Calu3 (cell line): ENCODE data around the gene SETD7. TPM values are rescaled to one million over a fixed set of nuclear protein-coding genes. Genes with fewer than 3 reads are reported as not detected.

Experiments
- BruUV-seq: library from RNA; stranded (reverse); fragments of 400-500 nt; replicated peaks from 2 replicates; lab custom pipeline; 2021; lab: Mats Ljungman, UMichigan
- CTCF ChIA-PET: fragments of 300-600 bp; sonication (Branson Sonifier 250); formaldehyde crosslinking; loops from one replicate; lab custom pipeline; 2022; ENCODE audit warnings: antibody characterized with exemption; lab: Charles Lee
- DNase-seq: peaks from one replicate; pipeline ENCODE4 v3.0.0; 2022
- H3K27ac Mint-ChIP-seq: one replicate; pipeline ENCODE4 v1.8.0; 2022; ENCODE audit warnings: mixed read lengths; ENCODE audit not compliant: unreplicated experiment
- H3K27me3 Mint-ChIP-seq: one replicate; pipeline ENCODE4 v1.8.0; 2022; ENCODE audit warnings: mixed read lengths; ENCODE audit not compliant: unreplicated experiment
- H3K36me3 Mint-ChIP-seq: one replicate; pipeline ENCODE4 v1.8.0; 2022; ENCODE audit warnings: mild to moderate bottlenecking, moderate library complexity, mixed read lengths; ENCODE audit not compliant: insufficient read depth, unreplicated experiment
- H3K4me1 Mint-ChIP-seq: one replicate; pipeline ENCODE4 v1.8.0; 2022; ENCODE audit warnings: mild to moderate bottlenecking, low read depth, mixed read lengths; ENCODE audit not compliant: unreplicated experiment
- H3K4me3 Mint-ChIP-seq: one replicate; pipeline ENCODE4 v1.8.0; 2022; ENCODE audit warnings: mild to moderate bottlenecking, low read depth, moderate library complexity, mixed read lengths; ENCODE audit not compliant: unreplicated experiment
- H3K9me3 Mint-ChIP-seq: one replicate; pipeline ENCODE4 v1.8.0; 2022; ENCODE audit warnings: low read depth, mixed read lengths; ENCODE audit not compliant: unreplicated experiment
- intact Hi-C: fragments of 100-400 bp; cut with micrococcal nuclease; formaldehyde crosslinking; loops from one replicate; pipeline ENCODE4 v1.10.0; 2022; ENCODE audit not compliant: unreplicated experiment
- total RNA-seq: library from RNA; stranded (reverse); gene quantifications from 2 replicates; pipeline ENCODE4 v1.2.3, GENCODE V29; 2022
- TF ChIP-seq, protein P1 (sequence below): fragments of 200-600 bp; IDR thresholded peaks from one replicate; pipeline ENCODE4 v1.8.0; 2022; ENCODE audit warnings: antibody characterized with exemption; ENCODE audit not compliant: unreplicated experiment

The SETD7 gene
- total RNA-seq, 1 experiment from 2014 or later = 16.4 TPM

DNA sequence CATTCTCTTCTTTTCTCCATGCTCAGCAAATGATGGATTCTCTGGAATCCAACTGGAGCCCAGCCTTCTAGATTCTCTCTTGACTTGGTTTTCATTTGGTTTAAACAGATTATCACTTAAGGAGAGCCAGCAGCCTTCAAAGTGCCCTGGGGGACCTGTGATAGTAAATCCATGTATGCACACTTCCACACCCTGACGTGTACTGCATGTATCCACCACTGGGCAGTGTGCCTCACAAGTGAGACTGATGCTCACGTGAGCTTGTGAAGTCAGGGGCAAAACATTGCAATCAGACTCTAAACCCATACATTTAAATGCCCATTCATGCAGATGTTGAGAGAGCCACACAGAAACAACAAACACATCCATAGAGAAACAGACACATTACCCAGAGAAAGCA, 28.0 kb upstream of the SETD7 start:
- no peak overlapping the region for H3K27ac Mint-ChIP-seq
- no TSS peak for BruUV-seq
- H3K4me1 Mint-ChIP-seq = no peaks in the 10 kb centered on the region
- TF ChIP-seq, protein P1, sequence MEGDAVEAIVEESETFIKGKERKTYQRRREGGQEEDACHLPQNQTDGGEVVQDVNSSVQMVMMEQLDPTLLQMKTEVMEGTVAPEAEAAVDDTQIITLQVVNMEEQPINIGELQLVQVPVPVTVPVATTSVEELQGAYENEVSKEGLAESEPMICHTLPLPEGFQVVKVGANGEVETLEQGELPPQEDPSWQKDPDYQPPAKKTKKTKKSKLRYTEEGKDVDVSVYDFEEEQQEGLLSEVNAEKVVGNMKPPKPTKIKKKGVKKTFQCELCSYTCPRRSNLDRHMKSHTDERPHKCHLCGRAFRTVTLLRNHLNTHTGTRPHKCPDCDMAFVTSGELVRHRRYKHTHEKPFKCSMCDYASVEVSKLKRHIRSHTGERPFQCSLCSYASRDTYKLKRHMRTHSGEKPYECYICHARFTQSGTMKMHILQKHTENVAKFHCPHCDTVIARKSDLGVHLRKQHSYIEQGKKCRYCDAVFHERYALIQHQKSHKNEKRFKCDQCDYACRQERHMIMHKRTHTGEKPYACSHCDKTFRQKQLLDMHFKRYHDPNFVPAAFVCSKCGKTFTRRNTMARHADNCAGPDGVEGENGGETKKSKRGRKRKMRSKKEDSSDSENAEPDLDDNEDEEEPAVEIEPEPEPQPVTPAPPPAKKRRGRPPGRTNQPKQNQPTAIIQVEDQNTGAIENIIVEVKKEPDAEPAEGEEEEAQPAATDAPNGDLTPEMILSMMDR = no peak
- H3K4me3 Mint-ChIP-seq = no peak overlapping the region
- H3K36me3 Mint-ChIP-seq = no peaks in the 10 kb centered on the region
- H3K9me3 Mint-ChIP-seq = no peaks in the 10 kb centered on the region
- intact Hi-C loops = no loop called here
- DNase-seq = no peak
- CTCF ChIA-PET = no interaction called here
- no peaks in the 10 kb centered on the region for H3K27me3 Mint-ChIP-seq

DNA sequence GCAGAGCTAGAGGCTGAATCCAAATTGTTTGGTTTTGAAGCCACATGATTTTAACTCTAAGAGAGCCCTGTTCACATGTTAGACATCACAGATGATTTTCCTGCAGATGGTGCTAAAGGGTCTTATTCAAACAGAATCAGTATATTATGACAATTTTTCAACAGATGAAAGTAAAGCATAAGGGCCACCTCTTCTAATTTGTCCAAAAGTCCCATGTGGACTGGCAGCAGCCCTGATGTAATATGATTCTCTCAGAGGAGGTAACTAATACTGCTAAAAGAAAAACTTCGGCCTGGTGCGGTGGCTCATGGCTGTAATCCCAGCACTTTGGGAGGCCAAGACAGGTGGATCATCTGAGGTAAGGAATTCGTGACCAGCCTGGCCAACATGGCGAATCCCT, 26.0 kb upstream of the SETD7 start:
- CTCF ChIA-PET = interaction anchor here (1.0 kb wide), 1 partner anchor 15 kb away, joined by 3 read pairs; no protein-coding TSS in a partner anchor
- no peak for DNase-seq
- H3K4me3 Mint-ChIP-seq = no peak overlapping the region
- no peaks in the 10 kb centered on the region for H3K4me1 Mint-ChIP-seq
- no peaks in the 10 kb centered on the region for H3K27me3 Mint-ChIP-seq
- TF ChIP-seq, protein P1 = no peak
- no peaks in the 10 kb centered on the region for H3K36me3 Mint-ChIP-seq
- H3K27ac Mint-ChIP-seq = no peak overlapping the region
- intact Hi-C loops = no loop called here
- BruUV-seq = no TSS peak
- H3K9me3 Mint-ChIP-seq = no peaks in the 10 kb centered on the region

DNA sequence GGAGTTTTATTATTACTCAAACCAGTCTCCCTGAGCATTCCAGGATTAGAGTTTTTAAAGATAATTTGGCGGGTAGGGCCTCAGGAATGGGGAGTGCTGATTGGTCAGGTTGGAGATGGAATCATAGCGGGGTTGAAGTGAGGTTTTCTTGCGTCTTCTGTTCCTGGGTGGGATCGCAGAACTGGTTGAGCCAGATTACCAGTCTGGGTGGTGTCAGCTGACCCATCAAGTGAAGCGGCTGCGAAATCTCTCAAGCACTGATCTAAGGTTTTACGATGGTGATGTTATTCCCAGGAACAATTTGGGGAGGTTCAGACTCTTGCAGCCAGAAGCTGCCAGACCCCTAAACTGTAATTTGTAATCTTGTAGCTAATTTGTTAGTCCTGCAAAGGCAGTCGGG, 25.1 kb upstream of the SETD7 start:
- Mint-ChIP-seq H3K27ac (no peak overlapping the region), H3K36me3 (no peaks in the 10 kb centered on the region), H3K9me3 (no peaks in the 10 kb centered on the region), H3K27me3 (no peaks in the 10 kb centered on the region), H3K4me3 (no peak overlapping the region), H3K4me1 (no peaks in the 10 kb centered on the region)
- CTCF ChIA-PET = no interaction called here
- no peak for DNase-seq
- TF ChIP-seq, protein P1 = no peak
- BruUV-seq = no TSS peak
- intact Hi-C loops = no loop called here

DNA sequence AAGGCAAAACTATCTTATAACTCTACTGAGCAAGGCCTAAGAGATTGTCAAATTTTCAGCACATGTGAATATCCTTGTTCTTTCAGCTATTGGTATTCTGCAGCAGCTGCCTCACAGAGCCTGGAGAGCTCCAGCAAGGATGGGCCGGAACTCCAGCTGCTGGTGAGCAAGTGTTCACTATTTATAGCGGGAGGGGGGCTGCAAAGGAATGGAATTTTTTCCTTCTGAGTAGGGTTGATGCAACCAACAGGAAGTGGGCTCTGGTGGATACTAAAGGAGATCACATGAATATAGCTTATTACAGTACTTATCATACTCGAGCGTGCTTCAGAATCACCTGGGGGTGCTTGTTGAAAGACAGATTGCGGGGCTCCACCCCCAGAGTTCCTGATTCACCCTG, 20.2 kb upstream of the SETD7 start:
- intact Hi-C loops = no loop called here
- CTCF ChIA-PET = no interaction called here
- Mint-ChIP-seq H3K9me3 (no peaks in the 10 kb centered on the region), H3K36me3 (no peaks in the 10 kb centered on the region), H3K27me3 (peaks cover 9% of the 10 kb centered on the region), H3K4me1 (no peaks in the 10 kb centered on the region), H3K4me3 (no peak overlapping the region), H3K27ac (no peak overlapping the region)
- DNase-seq = no peak
- TF ChIP-seq, protein P1 = no peak
- no TSS peak for BruUV-seq

DNA sequence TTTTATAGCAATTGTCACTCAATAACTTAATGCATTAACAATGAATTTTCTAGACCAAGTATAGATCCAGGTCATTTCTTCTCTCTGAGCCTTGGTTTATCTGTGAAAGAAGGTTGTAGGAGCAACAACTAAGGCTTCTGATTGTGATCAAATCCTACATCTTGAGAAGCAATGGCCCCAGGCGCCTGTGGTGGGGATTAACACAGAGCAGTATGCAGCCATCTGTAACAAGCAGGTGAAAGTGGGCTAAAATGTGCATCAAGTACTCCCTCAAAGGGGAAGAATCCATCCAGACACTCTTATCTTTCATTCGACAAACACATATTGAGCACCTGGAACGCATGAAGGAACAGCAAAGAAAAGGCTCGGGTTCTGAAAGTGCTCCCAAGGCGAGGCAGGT, 19.1 kb upstream of the SETD7 start:
- no peaks in the 10 kb centered on the region for H3K36me3 Mint-ChIP-seq
- TF ChIP-seq, protein P1 = no peak
- H3K9me3 Mint-ChIP-seq = no peaks in the 10 kb centered on the region
- no peak for DNase-seq
- no peaks in the 10 kb centered on the region for H3K4me1 Mint-ChIP-seq
- CTCF ChIA-PET = no interaction called here
- no peak overlapping the region for H3K4me3 Mint-ChIP-seq
- no peak overlapping the region for H3K27ac Mint-ChIP-seq
- intact Hi-C loops = no loop called here
- BruUV-seq = no TSS peak
- peaks cover 9% of the 10 kb centered on the region for H3K27me3 Mint-ChIP-seq
